Lung (tissue), 12 donors: ENCODE measurements around the gene ZKSCAN4. TPM values are rescaled to one million over a fixed set of nuclear protein-coding genes. Genes with fewer than 3 reads are reported as not detected.
A peak's percentile ranks its signal among the peaks of the same experiment; 100 is the strongest.

Experiments
- ATAC-seq: fragments of 200-7000 bp; cut with Tn5 transposase; one replicate; pipeline ENCODE4 v1.9.1; 2020; ENCODE audit warnings: moderate number of reproducible peaks; ENCODE audit not compliant: insufficient read depth, low FRiP score
- DNase-seq, 3 donors: peaks; one replicate each; pipeline ENCODE4 v3.0.0-alpha.2; 2013 to 2017
- H3K27ac ChIP-seq, 2 donors: one replicate each; pipeline ENCODE4 v1.5.1; 2013; ENCODE audit warnings: mild to moderate bottlenecking in 2 of 2, moderate library complexity in 2 of 2, control low read depth in 1 of 2, inconsistent platforms in 1 of 2, low read depth in 1 of 2, low read length in 1 of 2
- H3K27me3 ChIP-seq, 3 donors: one replicate each; pipeline ENCODE4 v1.5.1; 2013; ENCODE audit warnings: low read length in 2 of 3; ENCODE audit not compliant: control insufficient read depth in 3 of 3, insufficient read depth in 3 of 3
- H3K36me3 ChIP-seq, 4 donors: one replicate each; pipeline ENCODE4 v1.5.1; 2013; ENCODE audit warnings: low read length in 4 of 4, mild to moderate bottlenecking in 1 of 4, moderate library complexity in 1 of 4; ENCODE audit not compliant: control insufficient read depth in 4 of 4, insufficient read depth in 4 of 4
- H3K4me1 ChIP-seq, 5 donors: one replicate each; pipeline ENCODE4 v1.5.1; 2013; ENCODE audit warnings: low read length in 5 of 5, mild to moderate bottlenecking in 2 of 5, moderate library complexity in 1 of 5; ENCODE audit not compliant: control insufficient read depth in 5 of 5, insufficient read depth in 5 of 5
- H3K4me3 ChIP-seq: one replicate; pipeline ENCODE4 v1.5.1; 2013; ENCODE audit warnings: mild to moderate bottlenecking, control low read depth, moderate library complexity
- H3K9ac ChIP-seq, 2 donors: one replicate each; pipeline ENCODE4 v1.5.1; 2013; ENCODE audit warnings: low read length in 2 of 2, control low read depth in 1 of 2; ENCODE audit not compliant: insufficient read depth in 1 of 2
- H3K9me3 ChIP-seq, 4 donors: one replicate each; pipeline ENCODE4 v1.5.1; 2013; ENCODE audit warnings: low read length in 3 of 4, mild to moderate bottlenecking in 1 of 4, moderate library complexity in 1 of 4; ENCODE audit not compliant: control insufficient read depth in 4 of 4, insufficient read depth in 3 of 4
- CTCF ChIP-seq: IDR thresholded peaks from 2 replicates; pipeline ENCODE4 v1.5.1; 2012; ENCODE audit warnings: mild to moderate bottlenecking; ENCODE audit errors: control extremely low read depth, extremely low read depth
- WGBS, 2 donors: extraction: QIAGEN DNeasy Blood & Tissue Kit; methylation state at CpG; one replicate each; pipeline ENCODE4 v1.1.7; 2013; 5-methylcytosine and 5-hydroxymethylcytosine counted together
- polyA plus RNA-seq, 2 donors: library from polyadenylated mRNA; stranded (reverse); fragments of 200-250 nt; gene quantifications; one replicate each; pipeline ENCODE4 v1.2.1, GENCODE V29; 2013
- total RNA-seq, 2 donors: library from RNA; depleted of rRNA in 1 of 2; stranded (reverse); fragments of >200 nt in 1 of 2; gene quantifications; one replicate each; pipeline ENCODE4 v1.2.1, GENCODE V29; 2014 to 2021
- donor health status: control.
- donor health status: control.
- donor health status: Bipolar disorder and iron deficiency.
- donor health status: healthy.
- donor health status: DM: yes; HTN: yes; CAD: no.

Gene ZKSCAN4
- total and polyA plus RNA-seq, 4 donors: 2.3 to 8.2 (median 4.2) TPM

GRCh38 chr6:28280595-28281287 lies 28.7 kb upstream of the ZKSCAN4 start:
- no peak overlapping the region for H3K9ac ChIP-seq
- ATAC-seq (no peak), DNase-seq (no peak)
- 36 to 38% methylated on average over 3 of the region's 3 CpGs for WGBS, 2 donors
- H3K4me3 ChIP-seq: peak overlapping the region; percentile 69
- peak overlapping the region in 1 of 2 donors; percentile 57 for H3K27ac ChIP-seq
- H3K4me1 ChIP-seq: peaks cover 0 to 12% (median 5%) of the 10 kb centered on the region in 5 donors
- H3K9me3 ChIP-seq: peaks cover 0 to 8% (median 0%) of the 10 kb centered on the region in 4 donors
- no peaks in the 10 kb centered on the region for H3K27me3 ChIP-seq
- TF ChIP-seq CTCF: no peak
- peaks cover 11 to 25% (median 20%) of the 10 kb centered on the region in 4 donors for H3K36me3 ChIP-seq

- Histone ChIP-seq H3K27ac (no peak overlapping the region), H3K4me3 (no peak overlapping the region), H3K4me1 (peaks cover 0 to 12% (median 5%) of the 10 kb centered on the region in 5 donors), H3K27me3 (no peaks in the 10 kb centered on the region), H3K9ac (no peak overlapping the region), H3K36me3 (peaks cover 8 to 26% (median 19%) of the 10 kb centered on the region in 4 donors), H3K9me3 (peaks cover 0 to 2% (median 0%) of the 10 kb centered on the region in 4 donors)
- TF ChIP-seq CTCF: no peak
- DNase-seq (no peak), ATAC-seq (no peak)
- WGBS, 2 donors: 76 to 91% methylated on average over 3 of the region's 3 CpGs
Measured at GRCh38 chr6:28277746-28278145, 25.7 kb upstream of the ZKSCAN4 start.

- Histone ChIP-seq H3K27ac (no peak overlapping the region), H3K27me3 (no peaks in the 10 kb centered on the region), H3K4me1 (peaks cover 0 to 2% (median 0%) of the 10 kb centered on the region in 5 donors), H3K9me3 (no peaks in the 10 kb centered on the region), H3K4me3 (no peak overlapping the region), H3K36me3 (peaks cover 8 to 29% (median 23%) of the 10 kb centered on the region in 4 donors), H3K9ac (no peak overlapping the region)
- no peak for TF ChIP-seq CTCF
- DNase-seq: no peak
- ATAC-seq: no peak
Measured at GRCh38 chr6:28274888-28275287, 22.8 kb upstream of the ZKSCAN4 start.

GRCh38 chr6:28269492-28269891 lies 17.4 kb upstream of the ZKSCAN4 start:
- no peak overlapping the region for H3K9ac ChIP-seq
- H3K27ac ChIP-seq: peak overlapping the region in 1 of 2 donors; percentile 47
- no peaks in the 10 kb centered on the region for H3K9me3 ChIP-seq
- peaks cover 2 to 13% (median 7%) of the 10 kb centered on the region in 5 donors for H3K4me1 ChIP-seq
- TF ChIP-seq CTCF: no peak
- H3K27me3 ChIP-seq: no peaks in the 10 kb centered on the region
- no peak overlapping the region for H3K4me3 ChIP-seq
- DNase-seq (no peak), ATAC-seq (no peak)
- H3K36me3 ChIP-seq: peaks cover 0 to 11% (median 5%) of the 10 kb centered on the region in 4 donors
